Measurements from ENCODE around the gene TEX13B. TPM values are rescaled to one million over a fixed set of nuclear protein-coding genes. Genes with fewer than 3 reads are reported as not detected.
"Not testable (repeated sequence)": the region's sequence is repeated elsewhere in the genome, so short reads cannot be mapped to it uniquely, and the experiment has no call there.

TEX13B gene
- total RNA-seq, 1 donor from 2014 or later: not detected

GRCh38 chrX:107978071-107978470 is 4.1 kb downstream of the TEX13B start:
- Mint-ChIP-seq H3K4me1 (ENCODE audit: low read depth) (peaks cover 3% of the 10 kb centered on the region), H3K36me3 (ENCODE audit: insufficient read depth) (no peaks in the 10 kb centered on the region)
- no peak for DNase-seq (ENCODE audit: low spot score, unreplicated experiment)

GRCh38 chrX:107971636-107972035 is 10.5 kb downstream of the TEX13B start:
- H3K36me3 Mint-ChIP-seq (ENCODE audit: insufficient read depth): no peaks in the 10 kb centered on the region

More at GRCh38 chrX:107978071-107978470, 4.1 kb downstream of the TEX13B start:
- Mint-ChIP-seq H3K4me3 (ENCODE audit: low read depth) (no peak overlapping the region), H3K27ac (no peak overlapping the region), H3K9me3 (ENCODE audit: low read depth) (peaks cover 8% of the 10 kb centered on the region), H3K27me3 (no peaks in the 10 kb centered on the region)
- TF ChIP-seq CTCF (IDR thresholded peaks at IDR 0.05; ENCODE audit: unreplicated experiment): no peak

GRCh38 chrX:107970073-107970472 is 12.1 kb downstream of the TEX13B start:
- no peak for TF ChIP-seq CTCF (IDR thresholded peaks at IDR 0.05; ENCODE audit: unreplicated experiment)
- no peaks in the 10 kb centered on the region for H3K36me3 Mint-ChIP-seq (ENCODE audit: insufficient read depth)
- H3K4me3 Mint-ChIP-seq (ENCODE audit: low read depth): no peak overlapping the region
- peaks cover 5% of the 10 kb centered on the region for H3K9me3 Mint-ChIP-seq (ENCODE audit: low read depth)
- no peak for DNase-seq (ENCODE audit: low spot score, unreplicated experiment)
- no peak overlapping the region for H3K27ac Mint-ChIP-seq
- no peaks in the 10 kb centered on the region for H3K4me1 Mint-ChIP-seq (ENCODE audit: low read depth)
- no peaks in the 10 kb centered on the region for H3K27me3 Mint-ChIP-seq

More at GRCh38 chrX:107971636-107972035, 10.5 kb downstream of the TEX13B start:
- no peaks in the 10 kb centered on the region for H3K4me1 Mint-ChIP-seq (ENCODE audit: low read depth)
- no peak for TF ChIP-seq CTCF (IDR thresholded peaks at IDR 0.05; ENCODE audit: unreplicated experiment)
- no peak overlapping the region for H3K27ac Mint-ChIP-seq
- no peaks in the 10 kb centered on the region for H3K27me3 Mint-ChIP-seq
- DNase-seq (ENCODE audit: low spot score, unreplicated experiment): no peak
- H3K4me3 Mint-ChIP-seq (ENCODE audit: low read depth): no peak overlapping the region
- peaks cover 8% of the 10 kb centered on the region for H3K9me3 Mint-ChIP-seq (ENCODE audit: low read depth)

- Mint-ChIP-seq H3K27me3 (no peaks in the 10 kb centered on the region), H3K27ac (no peak overlapping the region), H3K9me3 (ENCODE audit: low read depth) (peaks cover 13% of the 10 kb centered on the region), H3K4me3 (ENCODE audit: low read depth) (no peak overlapping the region), H3K4me1 (ENCODE audit: low read depth) (no peaks in the 10 kb centered on the region), H3K36me3 (ENCODE audit: insufficient read depth) (no peaks in the 10 kb centered on the region)
- DNase-seq (ENCODE audit: low spot score, unreplicated experiment): no peak
- TF ChIP-seq CTCF (IDR thresholded peaks at IDR 0.05; ENCODE audit: unreplicated experiment): no peak
Observed at GRCh38 chrX:107968623-107969022, 13.5 kb downstream of the TEX13B start.

- H3K9me3 Mint-ChIP-seq (ENCODE audit: low read depth): peaks cover 30% of the 10 kb centered on the region
- not testable (repeated sequence) for H3K4me3 Mint-ChIP-seq (ENCODE audit: low read depth); H3K27me3 Mint-ChIP-seq; H3K4me1 Mint-ChIP-seq (ENCODE audit: low read depth); DNase-seq (ENCODE audit: low spot score, unreplicated experiment); H3K27ac Mint-ChIP-seq; H3K36me3 Mint-ChIP-seq (ENCODE audit: insufficient read depth)
Observed at GRCh38 chrX:107955337-107955736, 26.8 kb downstream of the TEX13B start.

GRCh38 chrX:107940095-107940494 is 42.1 kb downstream of the TEX13B start:
- Mint-ChIP-seq H3K36me3 (ENCODE audit: insufficient read depth) (no peaks in the 10 kb centered on the region), H3K4me3 (ENCODE audit: low read depth) (no peak overlapping the region), H3K27me3 (peaks cover 19% of the 10 kb centered on the region), H3K4me1 (ENCODE audit: low read depth) (peaks cover 4% of the 10 kb centered on the region), H3K9me3 (ENCODE audit: low read depth) (peaks cover under 1% of the 10 kb centered on the region), H3K27ac (no peak overlapping the region)
- no peak for DNase-seq (ENCODE audit: low spot score, unreplicated experiment)
- no peak for TF ChIP-seq CTCF (IDR thresholded peaks at IDR 0.05; ENCODE audit: unreplicated experiment)

Data from progenitor cell of endocrine pancreas (in vitro differentiated cells).